Left kidney (tissue), 2 donors: Measurements from ENCODE around the gene HIGD2B. TPM values are rescaled to one million over a fixed set of nuclear protein-coding genes. Genes with fewer than 3 reads are reported as not detected.
"Not testable (repeated sequence)": the region's sequence is repeated elsewhere in the genome, so short reads cannot be mapped to it uniquely, and the experiment has no call there.

Experiments
- DNase-seq: peaks from one replicate; pipeline ENCODE4 v3.0.0-alpha.2; 2013
- polyA plus RNA-seq: library from polyadenylated mRNA; unstranded; fragments of 120-200 nt; gene quantifications from one replicate; pipeline ENCODE4 v1.2.1, GENCODE V29; 2013; ENCODE audit not compliant: insufficient read length

The HIGD2B gene
- polyA plus RNA-seq, 1 donor = not detected

GRCh38 chr15:72676838-72677237 lies 9.1 kb downstream of the HIGD2B start:
- no peak for DNase-seq

DNA sequence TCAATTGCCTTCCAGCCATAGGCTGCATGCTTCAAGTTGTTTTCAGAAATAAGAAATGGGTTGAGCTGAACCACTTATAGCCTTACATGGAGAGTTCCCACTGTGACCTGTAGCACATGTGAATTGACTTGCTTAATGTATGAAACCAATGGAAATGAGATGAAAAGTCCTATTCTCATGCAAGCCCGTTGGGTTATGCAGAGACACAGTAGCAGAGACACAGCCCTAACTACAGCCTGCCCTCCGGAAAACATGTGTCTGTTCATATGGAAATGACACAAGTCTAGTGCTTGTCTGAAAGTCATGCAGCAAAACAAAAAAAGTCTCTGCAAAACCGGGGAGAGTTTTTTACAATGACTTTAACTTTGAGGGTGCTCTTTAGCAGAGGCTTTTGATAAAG lies 14.5 kb downstream of the HIGD2B start:
- no peak for DNase-seq

DNA sequence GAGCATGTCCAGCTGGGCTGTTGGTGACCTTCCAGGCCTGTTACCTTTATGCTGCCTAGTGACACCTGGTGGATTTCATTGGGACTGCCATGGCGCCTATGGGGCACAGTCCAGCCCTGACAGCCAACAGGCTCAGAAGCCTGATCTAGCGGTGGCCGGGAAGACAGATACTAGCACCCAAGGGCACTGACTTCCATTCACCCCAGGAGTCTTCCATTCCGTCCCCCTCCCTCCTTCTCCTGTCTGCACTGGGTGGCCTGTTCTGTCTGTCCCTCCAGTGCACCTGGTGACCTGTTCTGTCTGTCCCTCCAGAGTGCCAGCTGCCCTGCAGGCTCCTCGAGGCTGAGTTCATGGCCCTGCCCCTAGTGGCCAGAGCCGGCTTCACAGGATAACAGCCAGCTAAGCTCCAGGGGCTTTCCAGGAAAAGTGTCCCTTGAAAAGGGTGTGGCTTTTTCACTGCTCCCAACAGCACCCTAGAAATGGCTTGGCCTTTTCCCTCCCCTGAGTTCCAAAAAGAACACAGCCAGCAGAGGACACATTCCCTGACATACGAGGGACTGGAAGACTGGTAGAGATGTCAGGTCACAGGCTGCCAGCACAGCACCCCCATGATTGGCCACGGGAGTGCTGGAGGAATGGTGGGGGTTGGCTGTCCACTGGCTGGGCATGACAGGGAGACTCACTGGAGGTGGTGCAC lies 15.2 kb downstream of the HIGD2B start:
- DNase-seq = peak; percentile 69

- DNase-seq = not testable (repeated sequence)
These were observed 16.2 kb downstream of the HIGD2B start for GRCh38 chr15:72669803-72670202.

DNA sequence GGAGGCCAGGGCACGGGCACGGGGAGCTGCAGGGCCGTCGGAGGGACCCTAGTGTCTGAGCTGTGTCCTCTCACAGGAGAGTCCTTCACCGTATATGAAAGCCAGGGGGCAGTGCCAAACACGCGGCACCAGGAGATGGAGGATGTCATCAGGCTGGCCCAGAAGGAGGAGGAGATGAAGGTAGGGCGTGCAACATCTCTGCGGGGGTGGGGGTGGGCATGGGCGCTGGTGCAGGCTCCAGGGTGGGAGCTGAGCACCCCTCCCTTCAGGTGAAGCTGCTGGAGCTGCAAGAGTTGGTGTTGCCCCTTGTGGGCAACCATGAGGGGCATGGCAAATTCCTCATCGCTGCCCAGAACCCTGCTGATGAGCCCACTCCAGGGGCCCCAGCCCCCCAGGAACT lies 20.3 kb downstream of the HIGD2B start:
- DNase-seq = not testable (repeated sequence)

DNA sequence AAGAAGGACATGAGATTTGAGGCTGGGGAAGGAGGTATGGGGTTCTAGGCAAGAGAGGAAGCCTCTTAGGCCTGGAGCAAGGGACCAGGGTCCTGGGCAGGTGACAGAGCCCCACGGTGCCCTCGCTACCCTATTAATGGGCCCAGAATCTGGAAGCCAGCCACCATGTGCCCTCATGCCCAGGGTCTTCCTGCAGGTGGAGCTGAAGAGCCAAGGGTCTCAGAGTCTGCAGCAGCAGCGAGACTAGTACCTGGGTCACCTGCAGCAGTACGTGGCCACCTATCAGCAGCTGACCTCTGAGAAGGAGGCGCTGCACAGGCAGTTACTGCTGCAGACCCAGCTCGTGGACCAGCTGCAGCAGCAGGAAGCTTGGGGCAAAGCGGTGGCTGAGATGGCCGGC lies 22.1 kb downstream of the HIGD2B start:
- not testable (repeated sequence) for DNase-seq

DNA sequence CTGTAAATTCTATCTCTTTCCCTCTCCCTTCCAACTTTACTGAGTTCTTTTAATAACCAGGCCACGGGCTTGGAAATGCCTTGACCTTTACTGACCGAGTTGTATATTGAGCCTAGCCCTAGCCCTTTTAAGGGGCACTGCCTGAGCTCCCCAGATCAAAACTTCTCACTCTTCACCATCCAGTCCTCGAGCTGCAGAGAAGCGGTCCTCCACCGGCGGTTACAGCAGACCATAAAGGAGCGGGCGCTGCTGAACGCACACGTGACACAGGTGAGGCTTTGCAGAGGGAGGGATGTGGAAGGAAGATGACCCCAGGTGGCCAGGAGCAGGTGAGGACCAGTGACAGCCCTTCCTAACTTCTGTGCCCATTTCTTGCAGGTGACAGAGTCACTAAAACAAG lies 24.9 kb downstream of the HIGD2B start:
- DNase-seq = not testable (repeated sequence)

DNA sequence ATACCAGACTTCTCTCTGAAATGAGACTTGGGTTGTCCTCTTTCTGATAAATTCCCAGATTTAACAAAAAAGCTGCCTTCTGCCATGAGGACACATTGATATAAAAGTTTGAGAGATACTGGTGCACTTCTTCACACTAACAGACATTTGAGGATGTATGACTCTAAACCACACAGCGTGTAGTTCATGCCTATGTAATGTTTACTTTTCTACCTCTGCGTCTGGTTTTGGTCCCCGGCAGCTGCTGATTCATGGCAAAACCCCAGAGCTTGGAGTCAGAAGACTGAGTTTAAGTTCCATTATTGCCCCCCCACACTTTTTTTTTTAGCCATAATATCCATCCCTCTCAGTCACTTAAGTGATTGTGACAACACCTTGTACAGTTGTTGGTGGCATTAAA lies 30.0 kb downstream of the HIGD2B start:
- DNase-seq = not testable (repeated sequence)

DNA sequence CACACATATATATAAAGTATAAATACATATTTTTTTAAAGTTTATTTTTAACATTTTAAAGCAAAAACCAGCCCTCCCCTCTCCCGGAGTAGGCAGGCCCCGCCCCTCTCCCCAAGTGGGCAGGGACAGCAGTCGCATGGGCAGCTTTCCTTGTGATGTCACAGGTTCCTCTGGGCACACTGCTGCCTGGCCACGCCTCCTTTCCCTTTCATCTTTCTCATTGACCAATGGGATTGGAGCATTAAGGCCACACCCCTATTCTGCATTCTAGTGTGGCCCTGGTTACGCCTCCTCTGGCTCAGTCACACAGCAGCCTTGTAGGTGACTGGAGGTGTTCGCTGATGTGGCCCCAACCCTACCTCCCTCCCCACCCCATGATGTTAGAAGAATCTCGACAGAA lies 31.6 kb downstream of the HIGD2B start, which contains the start of gene GOLGA6B:
GOLGA6B (plus strand) TSS at position 301 of the 400 bp plus-strand sequence; CDS start at position 342, 41 bp downstream.
- DNase-seq = not testable (repeated sequence)

GRCh38 chr15:72648631-72649253 lies 37.2 kb downstream of the HIGD2B start:
- DNase-seq = not testable (repeated sequence)

GRCh38 chr15:72642271-72642670 lies 43.7 kb downstream of the HIGD2B start:
- DNase-seq = not testable (repeated sequence)

GRCh38 chr15:72639759-72640483 lies 46.1 kb downstream of the HIGD2B start:
- DNase-seq = not testable (repeated sequence)

DNA sequence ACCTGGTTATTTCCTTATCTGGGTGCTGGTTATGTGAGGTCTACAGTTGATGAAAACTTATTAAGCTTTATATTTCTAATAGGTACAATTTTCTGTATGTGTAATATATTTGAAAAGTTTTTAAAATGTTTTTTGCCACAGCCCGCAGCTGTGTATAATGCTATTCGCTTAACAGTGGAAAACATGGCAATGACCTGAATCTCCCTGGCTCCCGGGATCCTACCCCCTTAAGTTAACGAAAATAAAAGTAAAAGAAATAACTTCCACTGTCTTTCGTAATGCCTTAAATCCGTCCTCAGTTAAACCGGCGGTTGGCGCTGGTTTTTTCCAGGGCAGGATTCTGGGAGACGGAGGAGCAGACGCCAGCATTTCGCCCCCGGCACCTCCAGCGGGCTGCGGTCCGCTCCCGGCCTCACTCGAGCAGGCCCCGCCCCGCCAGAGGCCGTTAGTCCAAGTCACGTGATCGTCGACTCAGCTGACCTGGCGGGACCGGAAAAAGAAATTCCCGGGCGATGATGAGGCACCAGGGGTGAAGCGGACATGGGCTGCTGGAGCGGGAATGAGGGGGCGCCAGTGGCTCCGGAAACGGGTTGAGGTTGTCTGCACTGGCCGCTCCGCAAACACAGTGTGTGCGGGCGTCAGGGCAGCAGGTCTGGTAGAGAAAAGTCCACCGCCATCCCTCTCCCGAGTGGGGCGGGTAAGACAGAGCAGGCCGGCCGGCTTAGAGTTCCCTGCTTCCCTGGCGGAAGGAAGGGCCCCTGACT lies 49.3 kb downstream of the HIGD2B start:
- peak; percentile 77 for DNase-seq

- DNase-seq = not testable (repeated sequence)
These were observed 56.9 kb downstream of the HIGD2B start for GRCh38 chr15:72629068-72629570.

- DNase-seq = not testable (repeated sequence)
These were observed 57.5 kb downstream of the HIGD2B start for GRCh38 chr15:72628249-72629067.

GRCh38 chr15:72626153-72626552 lies 59.8 kb downstream of the HIGD2B start:
- not testable (repeated sequence) for DNase-seq

Other genes starting within 250 kb of the HIGD2B start
- 199 TPM for gene ARIH1, start 211.9 kb downstream of the HIGD2B start, polyA plus RNA-seq
- 0.07 TPM for gene GOLGA6B, start 31.5 kb downstream of the HIGD2B start, polyA plus RNA-seq
- gene BBS4, start within 50 bp of the HIGD2B start, polyA plus RNA-seq = 56.3 TPM
- 71.7 TPM for gene ADPGK, start 97.6 kb upstream of the HIGD2B start, polyA plus RNA-seq